Bronchial smooth muscle cell (primary cell): Measurements from ENCODE around the gene DEPDC1. TPM values are rescaled to one million over a fixed set of nuclear protein-coding genes. Genes with fewer than 3 reads are reported as not detected.

ENCODE experiments used
- total RNA-seq: library from RNA; depleted of rRNA; stranded (reverse); fragments of >200 nt; gene quantifications from 2 replicates; pipeline ENCODE4 v1.2.1, GENCODE V29; 2014

The DEPDC1 gene, protein sequence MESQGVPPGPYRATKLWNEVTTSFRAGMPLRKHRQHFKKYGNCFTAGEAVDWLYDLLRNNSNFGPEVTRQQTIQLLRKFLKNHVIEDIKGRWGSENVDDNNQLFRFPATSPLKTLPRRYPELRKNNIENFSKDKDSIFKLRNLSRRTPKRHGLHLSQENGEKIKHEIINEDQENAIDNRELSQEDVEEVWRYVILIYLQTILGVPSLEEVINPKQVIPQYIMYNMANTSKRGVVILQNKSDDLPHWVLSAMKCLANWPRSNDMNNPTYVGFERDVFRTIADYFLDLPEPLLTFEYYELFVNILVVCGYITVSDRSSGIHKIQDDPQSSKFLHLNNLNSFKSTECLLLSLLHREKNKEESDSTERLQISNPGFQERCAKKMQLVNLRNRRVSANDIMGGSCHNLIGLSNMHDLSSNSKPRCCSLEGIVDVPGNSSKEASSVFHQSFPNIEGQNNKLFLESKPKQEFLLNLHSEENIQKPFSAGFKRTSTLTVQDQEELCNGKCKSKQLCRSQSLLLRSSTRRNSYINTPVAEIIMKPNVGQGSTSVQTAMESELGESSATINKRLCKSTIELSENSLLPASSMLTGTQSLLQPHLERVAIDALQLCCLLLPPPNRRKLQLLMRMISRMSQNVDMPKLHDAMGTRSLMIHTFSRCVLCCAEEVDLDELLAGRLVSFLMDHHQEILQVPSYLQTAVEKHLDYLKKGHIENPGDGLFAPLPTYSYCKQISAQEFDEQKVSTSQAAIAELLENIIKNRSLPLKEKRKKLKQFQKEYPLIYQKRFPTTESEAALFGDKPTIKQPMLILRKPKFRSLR
- total RNA-seq: 0.34 and 2.5 TPM in 2 replicates

GRCh38 chr1:68496680-68497357, at the start of gene DEPDC1:
TSS of gene DEPDC1 (minus strand) at chr1:68497082. CDS start at chr1:68496999, 83 bp downstream.

DNA sequence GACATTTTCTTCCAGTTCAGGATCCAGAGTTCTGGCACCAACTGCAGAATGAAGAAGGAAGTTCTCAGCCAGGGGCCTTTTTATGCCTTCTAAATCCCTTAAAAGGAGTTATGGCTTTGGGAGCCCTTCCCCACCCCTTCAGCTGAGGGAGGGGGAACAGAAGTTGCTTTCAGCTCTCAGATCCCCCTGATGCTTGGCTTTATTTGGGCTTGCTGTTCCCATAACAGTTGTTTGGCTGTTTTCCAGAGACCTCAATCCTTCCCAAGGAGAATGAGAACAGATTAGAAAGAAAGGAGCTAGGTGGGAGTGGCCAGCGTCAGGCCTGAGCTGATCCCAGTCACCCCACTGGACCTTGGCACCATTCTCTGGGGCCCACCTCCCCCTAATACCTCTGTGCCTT, 47.0 kb downstream of the DEPDC1 start, which contains the start of gene RPE65:
TSS of gene RPE65 (minus strand) at position 54 of the 400 bp plus-strand sequence. CDS start at position 5, 49 bp downstream.

Other genes with a start within 250 kb of the DEPDC1 start
- not detected in 2 replicates for gene RPE65, start 47.1 kb downstream of the DEPDC1 start, total RNA-seq